HG03025 (cell line): Measurements from ENCODE around the gene USP7.
"Not testable (repeated sequence)": the region's sequence is repeated elsewhere in the genome, so short reads cannot be mapped to it uniquely, and the experiment has no call there.

Source experiments
- ATAC-seq: cut with Tn5 transposase; IDR thresholded peaks from one replicate; pipeline ENCODE4 v1.9.1; 2021; ENCODE audit warnings: mild to moderate bottlenecking, moderate library complexity; ENCODE audit not compliant: unreplicated experiment, low FRiP score

The USP7 gene

DNA sequence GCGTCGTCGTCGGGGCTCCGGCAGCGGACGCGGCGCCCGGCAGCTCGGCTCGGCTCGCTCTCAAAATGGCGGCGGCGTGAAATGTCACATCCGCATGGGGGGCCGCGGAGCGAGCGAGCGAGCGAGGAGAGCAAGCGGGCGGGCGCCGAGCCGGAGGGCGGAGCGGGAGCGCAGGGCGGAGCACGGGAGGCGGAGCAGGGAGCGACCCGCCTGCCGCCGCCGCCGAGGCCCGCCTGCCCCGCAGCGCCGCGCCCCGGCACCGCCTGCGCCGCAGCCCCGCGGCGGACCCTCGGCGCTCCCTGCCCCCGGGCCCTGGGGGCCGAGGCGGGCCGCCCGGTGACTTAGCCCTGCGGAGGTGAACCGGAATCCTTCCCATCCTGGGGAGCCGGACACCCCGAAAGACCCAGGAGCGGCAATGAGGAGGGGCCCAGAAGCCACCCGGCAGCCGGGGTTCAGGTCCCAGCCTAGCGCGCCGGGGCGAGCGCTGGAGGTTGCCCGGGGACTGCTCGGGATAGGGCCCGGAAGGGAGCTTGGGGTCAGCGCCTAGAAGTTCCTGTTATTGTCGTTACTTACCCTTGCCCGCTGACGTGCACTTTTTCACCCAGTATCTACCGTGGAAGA, at the start of gene USP7:
Gene USP7, minus strand, starts transcription at position 86 of the 621 bp plus-strand sequence. CDS start 621 bp downstream, outside the sequence.
- ATAC-seq, result peak; percentile 70

GRCh38 chr16:9013508-9013864, 49.8 kb upstream of the USP7 start:
- ATAC-seq, result no peak

GRCh38 chr16:9012848-9013507, 49.3 kb upstream of the USP7 start:
- ATAC-seq, result no peak

- ATAC-seq, result no peak
Observed at GRCh38 chr16:9012330-9012729, 48.6 kb upstream of the USP7 start.

DNA sequence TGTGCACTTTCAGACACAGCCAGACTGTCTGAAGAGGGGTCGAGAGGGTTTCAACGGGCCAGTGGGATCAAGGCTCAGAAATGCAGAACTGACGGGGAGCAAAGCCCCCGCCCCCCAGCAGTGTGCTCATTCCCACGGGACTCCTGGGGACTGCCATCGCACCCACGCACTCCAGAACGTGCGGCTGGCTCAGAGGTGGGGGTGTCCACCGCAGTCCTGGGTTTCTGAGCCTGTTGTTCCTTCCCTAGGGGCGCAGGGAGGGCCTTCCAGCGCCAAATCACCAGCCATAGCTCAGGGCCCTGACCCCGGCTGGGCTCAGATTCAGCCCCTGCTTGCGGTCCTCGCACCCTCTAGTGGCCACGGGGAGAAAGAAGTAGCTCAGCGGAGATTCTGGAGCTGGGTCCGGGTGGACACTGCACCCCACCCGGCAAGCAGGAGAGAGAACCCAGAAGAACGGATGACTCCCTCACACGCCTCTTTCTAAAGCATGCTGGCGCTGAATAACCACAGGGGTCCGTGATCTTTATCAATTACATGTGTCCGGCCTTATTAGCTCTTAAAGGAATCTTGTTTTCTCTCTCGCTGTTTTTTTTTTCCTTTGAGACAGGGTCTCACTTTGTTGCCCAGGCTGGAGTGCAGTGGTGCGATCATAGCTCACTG, 45.0 kb upstream of the USP7 start:
- ATAC-seq, result no peak

DNA sequence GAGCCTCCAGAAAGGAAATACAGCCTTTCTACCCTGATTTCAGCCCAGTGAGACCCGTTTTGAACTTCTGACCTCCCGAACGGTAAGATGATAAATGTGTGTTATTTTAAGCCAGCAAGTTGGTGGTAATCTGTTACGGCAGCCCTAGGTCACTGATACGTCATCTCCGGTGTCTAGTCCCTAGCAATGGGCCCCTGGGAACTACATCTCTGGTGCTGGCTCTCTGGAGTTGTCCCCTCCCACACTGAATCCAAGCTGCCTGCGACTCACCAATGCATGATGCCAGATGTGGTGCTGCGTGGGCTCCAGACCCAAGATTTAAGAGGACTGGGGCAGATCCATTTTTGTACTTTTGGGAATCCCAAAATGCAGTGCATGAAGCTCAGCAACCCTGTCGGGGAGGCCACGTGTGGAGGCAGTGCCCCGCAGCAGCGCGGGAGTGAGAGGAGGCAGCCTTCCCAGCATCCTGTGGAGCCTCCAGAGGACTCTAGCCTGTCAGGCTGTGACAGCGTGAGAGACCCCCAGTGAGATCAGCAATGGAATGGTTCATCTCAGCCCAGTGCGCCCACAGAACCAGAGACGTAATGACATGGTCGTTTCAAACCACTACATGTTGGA, 43.6 kb upstream of the USP7 start:
- ATAC-seq, result no peak

- ATAC-seq, result no peak
Observed at GRCh38 chr16:9004183-9004582, 40.5 kb upstream of the USP7 start.

- ATAC-seq, result no peak
Observed at GRCh38 chr16:9003763-9004162, 40.1 kb upstream of the USP7 start.

DNA sequence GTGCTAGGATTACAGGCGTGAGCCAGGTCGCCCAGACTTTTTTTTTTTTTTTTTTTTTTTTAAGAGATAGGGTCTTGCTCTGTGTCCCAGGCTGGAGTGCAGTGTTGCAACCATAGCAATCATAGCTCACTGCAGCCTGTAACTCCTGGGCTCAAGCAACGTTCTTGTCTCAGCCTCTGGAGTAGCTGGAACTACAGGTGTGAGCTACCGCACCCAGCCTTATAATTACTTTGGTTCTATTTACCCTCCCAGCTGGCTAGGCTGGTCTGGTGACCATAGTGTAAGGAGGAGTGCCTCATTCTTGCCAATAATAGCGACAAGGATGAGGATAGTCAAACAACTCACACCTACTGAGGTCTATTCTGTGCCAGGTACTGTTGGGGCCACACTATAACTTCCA, 39.6 kb upstream of the USP7 start:
- no peak for ATAC-seq

DNA sequence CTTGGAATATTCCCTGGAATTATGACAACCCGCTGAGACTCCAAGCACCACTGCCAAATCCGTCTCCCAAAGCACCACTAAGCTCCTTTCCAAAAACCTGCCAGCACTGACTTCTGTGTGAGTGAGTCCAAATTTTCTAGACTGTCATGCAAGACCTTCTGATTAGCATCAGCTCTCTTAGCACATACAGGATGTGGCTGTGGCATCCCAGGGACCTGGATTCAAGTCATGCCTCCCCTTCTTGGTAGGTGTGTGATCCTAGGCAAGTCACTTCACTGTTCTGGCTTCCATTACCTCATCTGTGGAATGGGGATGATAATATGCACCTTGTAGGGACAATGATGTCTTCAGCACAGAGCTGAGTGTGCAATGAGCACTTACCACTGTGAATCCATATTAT, 38.3 kb upstream of the USP7 start:
- no peak for ATAC-seq

DNA sequence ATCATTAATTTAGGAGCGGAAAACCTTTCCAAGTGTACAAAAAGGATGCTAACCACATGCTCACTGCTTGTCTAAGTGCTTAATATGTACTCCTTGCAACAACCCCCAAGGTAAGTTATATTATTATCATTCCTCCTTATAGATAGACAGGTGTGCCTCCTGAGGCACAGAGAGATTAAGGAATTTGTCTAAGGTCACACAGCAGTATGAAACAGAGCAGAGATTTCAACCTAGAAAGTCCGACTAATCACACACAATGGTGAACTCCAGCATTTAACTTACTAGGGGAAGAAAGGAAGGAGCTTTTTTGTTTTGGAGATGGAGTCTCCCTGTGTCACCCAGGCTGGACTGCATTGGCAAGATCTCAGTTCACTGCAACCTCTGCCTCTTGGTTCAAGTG, 37.0 kb upstream of the USP7 start:
- no peak for ATAC-seq

DNA sequence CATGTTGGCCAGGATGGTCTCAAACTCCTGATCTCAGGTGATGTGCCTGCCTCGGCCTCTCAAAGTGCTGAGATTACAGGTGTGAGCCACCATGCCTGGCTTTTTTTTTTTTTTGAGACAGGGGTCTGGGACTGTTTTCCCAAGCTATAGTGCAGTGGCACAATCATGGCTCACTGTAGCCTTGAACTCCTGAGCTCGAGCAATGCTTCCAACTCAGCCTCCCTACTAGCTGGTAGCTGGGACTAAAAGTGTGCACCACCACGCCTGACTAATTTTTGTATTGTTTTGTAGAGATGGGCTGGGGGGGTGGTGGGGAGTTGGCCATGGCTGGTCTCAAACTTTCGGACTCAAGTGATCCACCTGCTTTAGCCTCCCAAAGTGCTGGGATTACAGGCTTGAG, 36.1 kb upstream of the USP7 start:
- ATAC-seq, result no peak

GRCh38 chr16:8998108-8998507, 34.4 kb upstream of the USP7 start:
- no peak for ATAC-seq

- ATAC-seq, result no peak
Observed at GRCh38 chr16:8996891-8997290, 33.2 kb upstream of the USP7 start.

- no peak for ATAC-seq
Observed at GRCh38 chr16:8990445-8990844, 26.7 kb upstream of the USP7 start.

GRCh38 chr16:8989099-8989878, 25.6 kb upstream of the USP7 start:
- no peak for ATAC-seq

- no peak for ATAC-seq
Observed at GRCh38 chr16:8986818-8987191, 23.1 kb upstream of the USP7 start.

DNA sequence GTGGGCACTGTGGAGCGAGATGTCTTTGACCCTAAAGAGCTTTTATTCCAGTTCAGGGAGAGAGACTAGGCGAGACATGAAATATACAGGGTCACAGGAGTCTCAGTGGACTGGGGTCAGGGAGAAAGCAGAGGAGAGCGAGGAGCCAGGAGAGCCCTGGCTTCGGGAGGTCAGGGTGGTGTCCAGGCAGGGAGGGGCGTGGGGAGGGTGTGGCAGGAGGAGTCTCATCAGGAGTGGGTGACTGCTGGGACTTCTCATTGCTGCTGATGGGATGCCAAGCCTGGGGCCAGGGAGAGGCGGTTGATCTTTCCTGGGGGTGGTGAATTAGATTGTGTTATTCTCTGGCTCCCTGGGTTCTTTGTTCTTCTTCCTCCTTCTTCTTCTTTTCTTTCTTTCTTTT, 22.4 kb upstream of the USP7 start:
- no peak for ATAC-seq

DNA sequence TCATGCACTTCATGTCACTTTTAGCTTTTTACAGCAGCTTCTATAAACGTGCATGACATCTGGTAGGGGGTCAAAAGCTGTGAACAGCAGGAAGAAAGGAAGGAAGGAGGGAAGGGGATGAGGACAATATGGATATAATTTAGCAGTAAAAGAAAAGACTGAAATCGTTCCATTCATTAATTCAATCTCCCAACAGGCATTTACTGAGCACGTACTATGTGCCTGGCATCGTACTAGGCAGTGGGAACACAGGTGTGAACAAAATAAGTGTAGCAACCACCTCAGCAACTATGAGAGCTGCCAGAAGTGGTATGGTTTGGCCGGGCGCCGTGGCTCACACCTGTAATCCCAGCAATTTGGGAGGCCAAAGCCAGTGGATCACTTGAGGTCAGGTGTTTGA, 19.1 kb upstream of the USP7 start:
- ATAC-seq, result no peak

GRCh38 chr16:8981901-8982300, 18.2 kb upstream of the USP7 start:
- not testable (repeated sequence) for ATAC-seq

DNA sequence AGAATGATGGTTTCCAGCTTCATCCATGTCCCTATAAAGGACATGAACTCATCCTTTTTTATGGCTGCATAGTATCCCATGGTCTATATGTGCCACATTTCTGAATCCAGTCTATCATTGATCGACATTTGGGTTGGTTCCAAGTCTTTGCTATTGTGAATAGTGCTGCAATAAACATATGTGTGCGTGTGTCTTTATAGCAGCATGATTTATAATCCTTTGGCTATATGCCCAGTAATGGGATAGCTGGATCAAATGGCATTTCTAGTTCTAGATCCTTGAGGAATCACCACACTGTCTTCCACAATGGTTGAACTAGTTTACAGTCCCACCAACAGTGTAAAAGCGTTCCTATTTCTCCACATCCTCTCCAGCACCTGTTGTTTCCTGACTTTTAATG, 12.5 kb upstream of the USP7 start:
- ATAC-seq, result not testable (repeated sequence)
